ENCODE measurements around the gene PPARD. TPM values are rescaled to one million over a fixed set of nuclear protein-coding genes. Genes with fewer than 3 reads are reported as not detected.
A peak's percentile ranks its signal among the peaks of the same experiment; 100 is the strongest.
"Not testable (repeated sequence)": the region's sequence is repeated elsewhere in the genome, so short reads cannot be mapped to it uniquely, and the experiment has no call there.

The PPARD gene
- polyA plus RNA-seq, 3 donors from 2014 or later = 0.98 to 6.0 (median 2.0) TPM

- Mint-ChIP-seq H3K36me3 (peaks cover 29 to 54% (median 34%) of the 10 kb centered on the region in 3 donors), H3K27me3 (ENCODE audit: low read depth in 3 of 3) (peaks cover 0 to 4% (median 3%) of the 10 kb centered on the region in 3 donors), H3K4me1 (peaks cover 10 to 30% of the 10 kb centered on the region in 2 donors), H3K4me3 (no peak overlapping the region), H3K27ac (peak overlapping the region in 4 of 6 donors; percentile 0 to 74 (median 50)), H3K9me3 (no peaks in the 10 kb centered on the region)
- no peak for DNase-seq
Observed at GRCh38 chr6:35319346-35320030, 22.9 kb upstream of the PPARD start.

GRCh38 chr6:35320031-35320410 is 22.3 kb upstream of the PPARD start:
- Mint-ChIP-seq H3K27ac (peak overlapping the region in 4 of 6 donors; percentile 40 to 78 (median 46)), H3K36me3 (peaks cover 29 to 57% (median 31%) of the 10 kb centered on the region in 3 donors), H3K27me3 (ENCODE audit: low read depth in 3 of 3) (peaks cover 0 to 4% (median 3%) of the 10 kb centered on the region in 3 donors), H3K4me1 (peaks cover 5 to 25% of the 10 kb centered on the region in 2 donors), H3K4me3 (no peak overlapping the region), H3K9me3 (no peaks in the 10 kb centered on the region)
- DNase-seq = no peak

GRCh38 chr6:35321091-35321490 is 21.3 kb upstream of the PPARD start:
- Mint-ChIP-seq H3K27ac (peak overlapping the region in 2 of 6 donors; percentile 16 to 50), H3K36me3 (peaks cover 29 to 55% (median 31%) of the 10 kb centered on the region in 3 donors), H3K4me1 (peaks cover 1 to 15% of the 10 kb centered on the region in 2 donors), H3K27me3 (ENCODE audit: low read depth in 3 of 3) (peaks cover 0 to 4% (median 3%) of the 10 kb centered on the region in 3 donors), H3K4me3 (no peak overlapping the region), H3K9me3 (no peaks in the 10 kb centered on the region)
- DNase-seq = no peak

- Mint-ChIP-seq H3K27me3 (ENCODE audit: low read depth in 3 of 3) (no peaks in the 10 kb centered on the region), H3K36me3 (peaks cover 8 to 15% (median 12%) of the 10 kb centered on the region in 3 donors), H3K9me3 (no peaks in the 10 kb centered on the region), H3K4me1 (peaks cover 10 to 12% of the 10 kb centered on the region in 2 donors), H3K27ac (peak overlapping the region; percentile 68 to 93 (median 88)), H3K4me3 (peak overlapping the region in 1 of 5 donors; percentile 39)
- DNase-seq = peak; percentile 69 to 75 (median 72)
Observed at GRCh38 chr6:35327349-35328027, 14.9 kb upstream of the PPARD start.

- peak overlapping the region in 4 of 6 donors; percentile 26 to 71 (median 62) for H3K27ac Mint-ChIP-seq
- no peak for DNase-seq
- H3K9me3 Mint-ChIP-seq = no peaks in the 10 kb centered on the region
- peaks cover 10 to 12% of the 10 kb centered on the region in 2 donors for H3K4me1 Mint-ChIP-seq
- H3K36me3 Mint-ChIP-seq = peaks cover 8 to 19% (median 12%) of the 10 kb centered on the region in 3 donors
- H3K4me3 Mint-ChIP-seq = no peak overlapping the region
- H3K27me3 Mint-ChIP-seq (ENCODE audit: low read depth in 3 of 3) = no peaks in the 10 kb centered on the region
Observed at GRCh38 chr6:35328108-35328723, 14.1 kb upstream of the PPARD start.

- H3K27me3 Mint-ChIP-seq (ENCODE audit: low read depth in 3 of 3); H3K4me3 Mint-ChIP-seq; H3K9me3 Mint-ChIP-seq; DNase-seq: not testable (repeated sequence)
- Mint-ChIP-seq H3K4me1 (peaks cover 10 to 12% of the 10 kb centered on the region in 2 donors), H3K27ac (peak overlapping the region in 1 of 6 donors; percentile 62), H3K36me3 (peaks cover 8 to 22% (median 15%) of the 10 kb centered on the region in 3 donors)
Observed at GRCh38 chr6:35328965-35329364, 13.4 kb upstream of the PPARD start.

- H3K27me3 Mint-ChIP-seq (ENCODE audit: low read depth in 3 of 3) = no peaks in the 10 kb centered on the region
- H3K36me3 Mint-ChIP-seq = peaks cover 8 to 19% (median 16%) of the 10 kb centered on the region in 3 donors
- peaks cover 10 to 12% of the 10 kb centered on the region in 2 donors for H3K4me1 Mint-ChIP-seq
- no peak overlapping the region for H3K27ac Mint-ChIP-seq
- H3K9me3 Mint-ChIP-seq = peaks cover 0 to 9% (median under 1%) of the 10 kb centered on the region in 6 donors
- no peak for DNase-seq
- H3K4me3 Mint-ChIP-seq = no peak overlapping the region
Observed at GRCh38 chr6:35330541-35331119, 11.7 kb upstream of the PPARD start.

GRCh38 chr6:35332074-35332887 is 10.1 kb upstream of the PPARD start:
- not testable (repeated sequence) for H3K9me3 Mint-ChIP-seq; DNase-seq; H3K27me3 Mint-ChIP-seq (ENCODE audit: low read depth in 3 of 3); H3K4me3 Mint-ChIP-seq
- H3K36me3 Mint-ChIP-seq = peaks cover 8 to 17% (median 16%) of the 10 kb centered on the region in 3 donors
- H3K4me1 Mint-ChIP-seq = peaks cover 9 to 11% of the 10 kb centered on the region in 2 donors
- H3K27ac Mint-ChIP-seq = peak overlapping the region in 1 of 6 donors; percentile 51

GRCh38 chr6:35341557-35341956 is 801 bp upstream of the PPARD start:
- DNase-seq = no peak
- H3K27ac Mint-ChIP-seq = peak overlapping the region in 1 of 6 donors; percentile 80
- H3K27me3 Mint-ChIP-seq (ENCODE audit: low read depth in 3 of 3) = peaks cover 2 to 5% (median 3%) of the 10 kb centered on the region in 3 donors
- peaks cover 28 to 49% of the 10 kb centered on the region in 2 donors for H3K4me1 Mint-ChIP-seq
- H3K9me3 Mint-ChIP-seq = peaks cover 0 to 2% (median 0%) of the 10 kb centered on the region in 6 donors
- H3K36me3 Mint-ChIP-seq = peaks cover 0 to 10% (median 0%) of the 10 kb centered on the region in 3 donors
- peak overlapping the region in 1 of 5 donors; percentile 89 for H3K4me3 Mint-ChIP-seq

GRCh38 chr6:35343092-35343834 is 905 bp downstream of the PPARD start:
- peaks cover 0 to under 1% (median 0%) of the 10 kb centered on the region in 6 donors for H3K9me3 Mint-ChIP-seq
- peak overlapping the region; percentile 65 to 91 (median 86) for H3K27ac Mint-ChIP-seq
- peak overlapping the region; percentile 88 to 97 (median 89) for H3K4me3 Mint-ChIP-seq
- H3K4me1 Mint-ChIP-seq = peaks cover 25 to 46% of the 10 kb centered on the region in 2 donors
- DNase-seq = no peak
- peaks cover 3 to 18% (median 3%) of the 10 kb centered on the region in 3 donors for H3K36me3 Mint-ChIP-seq
- peaks cover 2 to 5% (median 3%) of the 10 kb centered on the region in 3 donors for H3K27me3 Mint-ChIP-seq (ENCODE audit: low read depth in 3 of 3)

GRCh38 chr6:35343835-35344550 is 1.6 kb downstream of the PPARD start:
- H3K36me3 Mint-ChIP-seq = peaks cover 8 to 23% (median 9%) of the 10 kb centered on the region in 3 donors
- no peaks in the 10 kb centered on the region for H3K9me3 Mint-ChIP-seq
- H3K4me3 Mint-ChIP-seq = peak overlapping the region; percentile 88 to 97 (median 89)
- H3K4me1 Mint-ChIP-seq = peaks cover 30 to 52% of the 10 kb centered on the region in 2 donors
- peaks cover 2 to 6% (median 5%) of the 10 kb centered on the region in 3 donors for H3K27me3 Mint-ChIP-seq (ENCODE audit: low read depth in 3 of 3)
- peak overlapping the region; percentile 56 to 89 (median 75) for H3K27ac Mint-ChIP-seq
- no peak for DNase-seq

- Mint-ChIP-seq H3K36me3 (peaks cover 34 to 70% (median 51%) of the 10 kb centered on the region in 3 donors), H3K4me1 (peaks cover 14 to 29% of the 10 kb centered on the region in 2 donors), H3K27me3 (ENCODE audit: low read depth in 3 of 3) (peaks cover 0 to 3% (median 0%) of the 10 kb centered on the region in 3 donors), H3K27ac (no peak overlapping the region), H3K9me3 (no peaks in the 10 kb centered on the region), H3K4me3 (no peak overlapping the region)
- DNase-seq = no peak
Observed at GRCh38 chr6:35351422-35351821, 9.1 kb downstream of the PPARD start.
